Measurements from ENCODE around the gene GABRD. TPM values are rescaled to one million over a fixed set of nuclear protein-coding genes. Genes with fewer than 3 reads are reported as not detected.

Gene GABRD
- total and polyA plus RNA-seq, 12 donors = 0.72 to 6.6 (median 3.0) TPM; not detected in 1

- H3K27ac ChIP-seq = peak overlapping the region in 2 of 5 donors; percentile 82 to 87
These were observed 30.1 kb downstream of the GABRD start for GRCh38 chr1:2049225-2049717.

GRCh38 chr1:2049718-2050431 lies 30.7 kb downstream of the GABRD start, which contains the start of gene PRKCZ:
PRKCZ (plus strand) TSS chr1:2050411; CDS start chr1:2050631, 220 bp downstream.
- no peaks in the 10 kb centered on the region for H3K9me3 ChIP-seq (replicated peaks in 1 of 3)
- DNase-seq = peak; percentile 92 to 95 (median 95)
- peak within 1 kb of the TSS; percentile 44 to 92 (median 57) for H3K4me3 ChIP-seq
- peak within 1 kb of the TSS in 4 of 5 donors; percentile 60 to 87 (median 78) for H3K27ac ChIP-seq
- intact Hi-C loops (cut with DNase I) = loop anchor here in 1 of 2 donors (5.0 kb wide), 2 partner anchors 93 to 108 kb away; no protein-coding TSS in a partner anchor
- TF ChIP-seq CTCF (IDR thresholded peaks at IDR 0.05) (no peak), POLR2A (IDR thresholded peaks at IDR 0.05) (peak in 1 of 2 donors; percentile 47)
- no peaks in the 10 kb centered on the region for H3K27me3 ChIP-seq
- WGBS, 4 donors = 0 to 1% (median 1%) methylated on average over 10 to 83 of the region's 83 CpGs
- H3K36me3 ChIP-seq (replicated peaks in 1 of 2) = no peaks in the 10 kb centered on the region
- peaks cover 13 to 36% of the 10 kb centered on the region in 2 donors for H3K4me1 ChIP-seq (replicated peaks in 1 of 2)

More at GRCh38 chr1:2049225-2049717, 30.1 kb downstream of the GABRD start:
- peak; percentile 20 to 67 (median 39) for TF ChIP-seq CTCF (IDR thresholded peaks at IDR 0.05)
- TF ChIP-seq POLR2A (IDR thresholded peaks at IDR 0.05) = no peak
- no peaks in the 10 kb centered on the region for H3K27me3 ChIP-seq
- peak overlapping the region in 2 of 4 donors; percentile 46 to 92 for H3K4me3 ChIP-seq
- no peaks in the 10 kb centered on the region for H3K9me3 ChIP-seq (replicated peaks in 1 of 3)
- H3K36me3 ChIP-seq (replicated peaks in 1 of 2) = no peaks in the 10 kb centered on the region
- intact Hi-C loops (cut with DNase I) = loop anchor here in 1 of 2 donors (5.0 kb wide), 2 partner anchors 92 to 107 kb away; no protein-coding TSS in a partner anchor
- peaks cover 16 to 39% of the 10 kb centered on the region in 2 donors for H3K4me1 ChIP-seq (replicated peaks in 1 of 2)
- peak in 6 of 7 donors; percentile 50 to 78 (median 60) for DNase-seq
- 50 to 53% (median 52%) methylated on average over 13 to 14 of the region's 14 CpGs for WGBS, 4 donors

- H3K4me1 ChIP-seq (replicated peaks in 1 of 2) = peaks cover 13 to 31% of the 10 kb centered on the region in 2 donors
- no peaks in the 10 kb centered on the region for H3K9me3 ChIP-seq (replicated peaks in 1 of 3)
- WGBS, 4 donors = 1 to 2% methylated on average over 33 to 51 of the region's 51 CpGs; no CpG with 5 or more reads in 2 of the 4 donors
- intact Hi-C loops (cut with DNase I) = no loop called here
- no peak for TF ChIP-seq CTCF (IDR thresholded peaks at IDR 0.05)
- H3K27ac ChIP-seq = peak overlapping the region in 2 of 5 donors; percentile 44 to 87
- no peaks in the 10 kb centered on the region for H3K36me3 ChIP-seq (replicated peaks in 1 of 2)
- no peaks in the 10 kb centered on the region for H3K27me3 ChIP-seq
- DNase-seq = peak in 3 of 7 donors; percentile 37 to 65 (median 48)
- H3K4me3 ChIP-seq = peak overlapping the region in 3 of 4 donors; percentile 27 to 92 (median 68)
These were observed 31.3 kb downstream of the GABRD start for GRCh38 chr1:2050461-2050792.

Measured in adrenal gland (tissue), 12 donors.